ENCODE data around the gene LRRC15.

Gene LRRC15

DNA sequence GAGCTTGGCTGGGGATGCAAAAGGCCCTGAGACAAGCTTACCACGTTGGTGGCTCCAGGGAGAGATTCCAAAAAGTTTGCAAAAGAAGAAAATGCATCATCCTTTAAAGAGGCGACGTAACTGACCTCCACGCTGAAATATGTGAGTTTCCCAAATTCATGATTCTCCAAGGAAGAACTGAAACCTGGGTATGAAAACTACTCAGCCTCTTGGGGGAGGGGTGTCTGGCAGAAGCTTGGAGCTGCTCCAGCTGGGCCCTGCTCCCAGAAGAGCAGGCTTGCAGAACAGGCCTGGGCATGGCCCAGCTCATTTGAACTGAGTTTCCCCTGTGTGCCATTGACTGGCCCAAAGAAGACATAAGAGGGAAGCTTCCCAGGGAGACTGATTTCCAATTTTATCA, 39.0 kb downstream of the LRRC15 start:
- no peak for DNase-seq

DNA sequence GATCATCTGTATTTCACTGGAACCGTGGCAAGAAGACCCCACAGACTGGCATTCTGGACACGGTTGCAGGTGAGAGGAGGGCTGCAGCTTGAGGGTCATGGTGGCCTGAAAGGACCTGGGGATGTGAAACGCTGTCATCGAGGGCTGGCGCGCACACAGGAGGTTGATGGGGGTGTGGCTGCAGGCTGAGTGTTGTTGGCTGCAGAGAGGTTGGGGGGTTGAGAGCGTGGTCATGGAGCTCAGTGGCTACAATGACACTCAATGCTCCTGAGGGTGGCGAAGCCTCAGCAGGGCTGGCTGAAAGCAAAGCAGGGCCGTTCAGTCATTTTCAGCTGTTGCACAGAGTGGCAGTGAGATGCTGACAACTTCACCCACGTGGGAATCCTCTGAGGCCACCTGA, 39.4 kb downstream of the LRRC15 start:
- DNase-seq, result no peak

DNA sequence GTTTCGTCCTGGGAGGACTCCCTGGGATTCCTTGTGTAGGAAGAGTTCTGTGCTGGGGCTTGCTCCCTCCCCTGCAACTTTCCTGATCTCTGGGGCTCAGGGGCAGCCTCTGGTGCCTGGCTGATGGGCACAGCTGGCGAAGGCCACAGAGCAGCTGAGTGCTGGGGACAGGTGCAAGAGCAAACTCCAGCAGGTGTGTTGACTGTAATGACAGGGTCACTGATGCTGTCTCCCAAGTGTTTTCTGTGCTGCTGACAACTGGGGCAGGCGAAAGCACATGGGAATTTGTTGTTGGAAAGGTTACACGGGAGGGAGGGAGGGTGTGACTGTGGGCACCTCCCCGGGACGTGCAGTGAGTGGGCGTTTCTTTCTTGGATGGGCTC, 40.0 kb downstream of the LRRC15 start:
- DNase-seq, result no peak

DNA sequence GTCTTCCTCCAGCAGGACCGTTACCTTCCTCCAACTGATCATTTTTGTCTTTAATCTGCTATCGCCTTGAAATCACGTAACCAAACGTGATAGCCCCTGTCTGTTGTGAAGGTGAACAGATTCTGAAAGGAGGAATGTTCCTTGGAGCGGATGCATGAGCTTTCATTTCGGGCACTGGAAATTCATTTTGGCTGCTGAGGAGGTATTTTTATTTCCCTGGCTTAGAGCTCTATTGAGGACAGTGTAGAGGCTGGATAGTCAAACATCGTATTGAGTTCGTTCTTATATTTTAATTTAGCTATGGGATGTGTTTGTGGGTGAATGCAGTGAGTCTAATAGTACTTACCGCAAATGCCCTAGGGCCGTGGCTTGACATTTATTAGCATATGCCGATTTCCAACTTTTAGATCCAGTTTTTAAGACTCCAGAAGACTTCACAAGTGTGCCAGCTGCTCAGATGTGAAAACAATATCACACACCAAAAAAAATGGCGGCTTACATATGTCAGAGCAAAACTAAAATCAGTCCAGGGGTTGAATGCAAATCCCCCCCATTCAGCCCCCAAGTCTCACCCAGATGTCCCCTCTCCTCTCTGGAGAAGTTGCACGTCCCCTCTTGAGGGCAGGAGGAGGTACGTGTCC, 40.5 kb downstream of the LRRC15 start:
- no peak for DNase-seq

DNA sequence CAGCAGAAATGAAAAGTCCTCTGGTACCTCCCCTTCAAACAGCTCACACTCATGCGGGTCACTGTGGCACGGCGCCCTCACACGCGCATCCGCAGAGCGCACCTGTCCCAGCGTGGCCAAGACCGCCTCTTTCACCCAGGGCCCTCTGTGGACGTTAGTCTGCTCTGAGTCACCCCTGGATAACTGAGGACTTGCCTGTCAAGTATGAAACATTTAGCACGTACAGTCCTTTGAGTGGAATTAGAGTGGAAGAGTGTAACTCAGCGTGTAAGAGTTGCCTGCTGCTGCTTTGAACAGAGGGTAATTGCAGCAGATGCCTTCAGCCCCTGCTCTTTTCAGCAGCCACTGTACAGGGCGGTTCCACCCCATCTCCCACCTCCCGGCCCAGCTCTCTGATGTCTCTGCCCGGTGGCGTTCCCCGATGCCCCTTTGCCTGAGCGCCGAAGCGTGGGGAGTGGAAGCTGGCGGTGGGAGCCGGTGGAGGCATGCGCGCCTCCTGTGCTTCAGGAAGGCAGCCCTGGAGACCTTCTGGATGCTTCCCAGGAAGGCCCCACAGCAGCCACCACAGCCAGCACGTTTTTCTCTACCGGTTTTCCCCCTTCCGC, 41.4 kb downstream of the LRRC15 start:
- DNase-seq, result peak in 1 of 2 donors; percentile 7

GRCh38 chr3:194327218-194328052, 42.1 kb downstream of the LRRC15 start:
- DNase-seq, result peak in 1 of 2 donors; percentile 11

DNA sequence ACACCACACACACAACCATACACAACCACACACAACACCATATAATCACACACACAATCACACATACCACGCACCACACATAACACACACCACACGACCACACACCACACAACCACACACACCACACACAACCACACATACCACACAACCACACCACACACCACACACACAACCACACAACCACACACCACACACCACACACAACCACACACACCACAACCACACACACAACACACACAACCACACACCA, 42.6 kb downstream of the LRRC15 start:
- no peak for DNase-seq

DNA sequence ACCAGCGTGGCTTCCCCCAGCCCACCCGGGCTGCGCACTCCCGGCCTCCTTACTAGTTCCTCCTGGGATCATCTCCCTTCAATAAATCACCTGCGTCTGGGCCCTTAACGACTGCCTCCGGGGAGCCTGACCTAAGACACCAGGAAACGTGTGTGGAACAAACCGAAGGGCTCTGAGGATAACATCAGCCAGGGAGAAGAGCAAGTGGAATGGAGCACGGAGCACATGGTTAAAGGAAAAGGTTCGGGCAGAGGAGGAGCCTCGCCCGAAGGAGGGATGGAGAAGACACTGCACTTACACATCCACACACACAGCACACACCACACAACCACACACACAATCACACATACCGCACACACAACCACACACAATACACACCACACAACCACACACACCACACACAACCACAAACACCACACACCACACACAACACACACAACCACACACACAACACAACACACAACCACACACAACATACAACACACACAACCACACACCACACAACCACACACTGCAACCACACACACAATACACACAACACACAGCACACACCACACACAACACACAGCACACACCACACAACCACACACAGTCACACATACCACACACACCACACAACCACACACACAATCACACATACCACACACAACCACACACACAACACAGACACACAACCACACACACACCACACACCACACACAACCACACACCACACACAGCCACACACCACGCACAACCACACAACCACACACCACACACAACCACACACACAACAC, 43.2 kb downstream of the LRRC15 start:
- peak in 1 of 2 donors; percentile 24 for DNase-seq

- DNase-seq, result no peak
Observed at GRCh38 chr3:194325424-194326153, 44.0 kb downstream of the LRRC15 start.

DNA sequence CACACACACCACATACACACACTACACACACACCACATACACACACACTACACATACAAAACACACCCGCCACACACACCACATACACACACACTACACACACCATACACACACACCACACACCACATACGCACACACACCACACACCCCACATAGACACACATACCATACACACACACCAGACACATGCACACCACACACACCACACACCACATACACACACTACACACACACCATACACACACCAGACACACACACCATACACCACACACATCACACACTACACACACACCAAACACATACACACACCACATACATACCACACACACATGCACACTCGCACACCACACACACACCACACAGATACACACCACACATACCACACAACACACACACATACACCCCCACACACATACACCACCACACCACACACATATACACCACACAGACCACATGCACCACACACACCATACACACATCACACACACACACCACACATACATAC, 44.7 kb downstream of the LRRC15 start:
- DNase-seq, result no peak

- DNase-seq, result peak; percentile 38 to 49
Observed at GRCh38 chr3:194323785-194324735, 45.5 kb downstream of the LRRC15 start.

GRCh38 chr3:194322678-194323211, 46.8 kb downstream of the LRRC15 start:
- DNase-seq, result no peak

DNA sequence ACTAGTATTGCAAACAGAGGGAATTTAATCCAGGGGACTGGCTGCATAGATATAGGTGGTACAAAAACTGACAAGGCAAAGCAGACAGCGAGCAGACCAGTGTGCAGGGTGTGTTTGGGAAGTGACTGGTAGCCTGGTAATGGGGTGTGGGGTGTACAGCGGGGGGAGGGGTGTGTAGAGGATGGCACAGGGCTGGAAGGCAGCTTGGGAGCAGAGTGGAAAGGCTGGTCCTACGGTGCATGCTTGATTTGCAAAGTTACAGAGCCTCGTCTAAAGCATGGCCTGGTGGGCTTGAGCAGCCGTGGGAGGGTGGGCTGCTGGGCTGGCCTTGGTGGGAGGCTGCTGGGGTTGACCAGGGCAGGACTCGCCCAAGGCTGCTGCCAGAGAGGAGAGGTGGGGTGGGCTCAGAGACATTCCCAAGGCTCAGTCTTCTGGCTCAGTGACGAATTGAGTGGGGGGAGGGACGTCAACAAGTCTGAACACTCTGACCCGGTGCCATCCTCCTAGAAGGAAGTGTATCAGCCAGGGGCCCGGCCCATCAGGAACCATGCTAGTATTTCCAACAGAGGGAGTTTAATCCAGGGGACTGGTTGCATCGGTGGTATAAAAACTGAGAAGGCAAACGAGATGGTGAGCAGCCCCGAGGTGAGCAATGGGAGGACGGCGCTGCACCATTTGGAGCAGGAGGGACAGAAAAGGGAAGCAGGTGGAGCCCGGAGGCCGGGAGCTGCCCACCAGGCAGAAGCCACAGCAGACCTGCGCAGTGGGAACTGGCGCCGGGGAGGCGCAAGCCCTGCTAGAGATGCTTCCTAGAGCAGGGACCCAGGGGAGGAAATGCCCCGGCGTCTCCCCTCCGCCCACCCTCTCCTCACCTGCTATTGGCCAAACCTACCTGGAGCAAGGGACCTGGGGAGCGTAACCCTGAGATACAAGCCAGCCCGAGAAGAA, 47.6 kb downstream of the LRRC15 start:
- DNase-seq, result no peak

DNA sequence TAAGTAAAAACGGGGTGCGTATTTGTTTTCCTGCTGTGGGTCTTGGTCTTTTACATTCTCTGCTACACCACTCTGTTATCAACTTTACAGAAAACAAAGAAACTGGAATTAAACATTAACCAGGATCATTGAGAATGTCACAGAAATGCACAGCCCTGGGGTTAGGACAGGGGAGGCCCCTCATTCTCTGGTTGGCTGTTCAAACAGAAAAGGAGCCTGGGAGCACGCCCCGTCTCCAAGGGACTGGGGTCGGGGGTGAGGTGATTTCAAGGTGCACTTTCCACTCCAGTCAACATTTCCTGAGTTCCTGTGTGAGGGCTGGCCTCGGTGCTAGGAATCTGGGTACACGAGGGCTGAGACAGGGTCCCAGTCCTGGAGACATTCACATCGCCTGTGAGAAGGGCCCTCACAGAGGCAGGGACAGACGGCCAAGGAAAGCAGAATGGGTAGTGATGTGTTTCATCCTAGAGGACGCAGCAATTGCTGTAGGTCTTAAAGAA, 48.7 kb downstream of the LRRC15 start:
- DNase-seq, result no peak

GRCh38 chr3:194320100-194320499, 49.4 kb downstream of the LRRC15 start:
- DNase-seq, result no peak

DNA sequence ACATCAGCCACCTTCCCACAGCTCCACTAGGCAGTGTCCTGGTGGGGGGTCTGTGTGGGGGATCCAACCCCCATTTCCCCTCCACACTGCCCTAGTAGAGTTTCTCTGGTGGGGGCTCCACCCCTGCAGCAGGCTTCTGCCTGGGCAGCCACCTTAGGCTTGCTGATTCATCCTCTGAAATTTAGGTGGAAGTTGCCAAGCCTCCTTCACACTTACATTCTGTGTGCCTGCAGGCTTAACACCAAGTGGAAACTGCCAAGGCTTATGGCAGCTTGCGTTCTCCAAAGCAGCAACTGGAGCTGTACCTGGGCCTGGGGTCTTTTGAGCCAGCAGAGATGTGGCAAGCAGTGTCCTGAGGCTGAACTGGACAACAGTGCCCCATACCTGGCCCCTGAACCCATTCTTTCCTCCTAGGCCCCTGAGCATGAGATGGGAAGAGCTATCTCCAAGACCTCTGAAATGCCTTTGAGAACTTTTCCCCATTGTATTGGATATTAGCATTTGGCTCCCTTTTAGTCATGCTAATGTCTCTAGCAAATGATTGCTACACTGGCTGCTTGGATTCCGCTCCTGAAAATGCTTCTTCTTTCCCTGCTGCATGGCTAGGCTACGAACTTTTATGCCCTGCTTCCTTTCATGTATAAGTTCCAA, 50.9 kb downstream of the LRRC15 start:
- no peak for DNase-seq

GRCh38 chr3:194316918-194317317, 52.6 kb downstream of the LRRC15 start:
- DNase-seq, result no peak

GRCh38 chr3:194315965-194316361, 53.6 kb downstream of the LRRC15 start:
- DNase-seq, result no peak
